ENCODE results near the gene EZH2.

The EZH2 gene

GRCh38 chr7:148804343-148805235, 79.5 kb downstream of the EZH2 start:
- DNase-seq, result no peak

GRCh38 chr7:148803094-148803493, 81.0 kb downstream of the EZH2 start:
- DNase-seq, result no peak

- DNase-seq, result no peak
These were observed 82.0 kb downstream of the EZH2 start for GRCh38 chr7:148802101-148802493.

GRCh38 chr7:148800677-148801076, 83.4 kb downstream of the EZH2 start:
- DNase-seq, result no peak

GRCh38 chr7:148799893-148800555, 84.1 kb downstream of the EZH2 start:
- DNase-seq, result no peak

- DNase-seq, result no peak
These were observed 87.2 kb downstream of the EZH2 start for GRCh38 chr7:148796841-148797240.

GRCh38 chr7:148794476-148794875, 89.6 kb downstream of the EZH2 start:
- DNase-seq, result no peak

GRCh38 chr7:148793590-148793989, 90.5 kb downstream of the EZH2 start:
- DNase-seq, result no peak

GRCh38 chr7:148791546-148791945, 92.5 kb downstream of the EZH2 start:
- no peak for DNase-seq

- DNase-seq, result no peak
These were observed 93.2 kb downstream of the EZH2 start for GRCh38 chr7:148790850-148791249.

- no peak for DNase-seq
These were observed 93.9 kb downstream of the EZH2 start for GRCh38 chr7:148790131-148790726.

- no peak for DNase-seq
These were observed 94.9 kb downstream of the EZH2 start for GRCh38 chr7:148789220-148789619.

GRCh38 chr7:148787571-148788295, 96.4 kb downstream of the EZH2 start:
- DNase-seq, result no peak

GRCh38 chr7:148783801-148784527, 100.1 kb downstream of the EZH2 start:
- DNase-seq, result no peak

GRCh38 chr7:148782757-148783456, 101.2 kb downstream of the EZH2 start:
- DNase-seq, result no peak

GRCh38 chr7:148774471-148774870, 109.6 kb downstream of the EZH2 start:
- no peak for DNase-seq

- DNase-seq, result peak; percentile 83
These were observed 110.8 kb downstream of the EZH2 start for GRCh38 chr7:148773334-148773733.

- peak; percentile 55 for DNase-seq
These were observed 111.6 kb downstream of the EZH2 start for GRCh38 chr7:148772297-148773089.

- DNase-seq, result no peak
These were observed 114.1 kb downstream of the EZH2 start for GRCh38 chr7:148770004-148770403.

GRCh38 chr7:148763622-148764021, 120.5 kb downstream of the EZH2 start:
- DNase-seq, result no peak

Data from activated CD4-positive, alpha-beta T cell treated with anti-CD3 and anti-CD28 coated beads, Interleukin-2, amount 50 U/mL, for 16 hours (primary cell).